Measurements from ENCODE around the gene SFSWAP. TPM values are rescaled to one million over a fixed set of nuclear protein-coding genes. Genes with fewer than 3 reads are reported as not detected.

The SFSWAP gene
- total RNA-seq, 2 donors from 2014 or later, result 58.5 to 61.5 TPM

DNA sequence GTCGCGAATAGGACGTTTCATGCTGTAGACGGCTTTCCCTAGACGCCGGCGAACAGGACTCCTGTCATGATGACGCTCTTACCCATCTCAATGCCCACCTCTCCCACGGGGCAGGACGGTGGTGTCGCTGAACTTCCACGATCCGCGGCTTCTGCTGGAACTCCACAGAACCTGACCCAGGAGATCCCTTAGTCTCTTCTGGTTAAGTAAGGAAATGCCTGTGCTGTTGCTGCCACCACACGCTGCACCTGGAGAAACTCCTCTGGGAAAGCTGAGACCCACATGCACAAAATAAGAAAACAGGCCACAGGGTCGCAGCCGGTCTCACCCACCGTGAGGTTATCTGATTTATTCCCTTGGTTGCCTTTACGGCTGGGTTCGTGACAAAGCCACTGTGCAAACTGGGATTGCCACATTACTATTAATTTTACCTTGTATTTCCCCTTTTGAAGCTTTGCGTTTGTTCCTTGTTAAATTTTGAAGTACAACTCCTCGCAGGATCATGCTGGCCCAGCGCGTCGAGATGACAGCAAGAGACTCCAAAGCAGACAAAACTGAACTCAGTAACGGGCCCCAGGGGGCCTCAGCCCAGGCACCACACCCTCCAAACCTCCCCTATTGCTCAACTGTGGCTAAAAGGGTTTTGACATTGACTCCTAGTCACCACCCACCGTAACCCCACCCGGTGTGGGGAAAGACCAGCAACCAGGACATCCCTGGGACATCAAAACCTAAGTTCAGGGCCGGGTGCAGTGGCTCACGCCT is 108.1 kb downstream of the SFSWAP start:
- no peaks in the 10 kb centered on the region for H3K36me3 Mint-ChIP-seq (ENCODE audit: insufficient read depth in 2 of 2)
- no peak for ATAC-seq (replicated peaks in 1 of 2)

DNA sequence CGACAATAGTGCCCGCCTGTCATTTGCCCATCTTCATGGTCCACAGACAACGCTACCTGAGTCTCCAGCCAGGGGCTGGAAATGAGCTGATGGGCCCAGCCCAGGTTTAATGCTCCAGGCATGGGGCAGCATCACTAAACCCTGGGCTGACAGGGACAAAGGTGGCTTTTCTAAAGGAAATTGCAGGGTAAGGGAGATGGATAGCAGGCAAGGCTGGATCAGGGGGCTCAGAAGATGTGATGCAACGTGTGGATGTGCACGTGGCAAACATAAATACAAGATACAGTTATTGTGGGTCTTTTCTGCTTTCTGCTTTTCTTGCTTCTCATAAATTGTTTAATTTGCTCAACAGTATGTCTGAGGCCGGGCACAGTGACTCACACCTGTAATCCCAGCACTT is 113.6 kb downstream of the SFSWAP start:
- Mint-ChIP-seq H3K36me3 (ENCODE audit: insufficient read depth in 2 of 2) (no peaks in the 10 kb centered on the region), H3K27me3 (ENCODE audit: low read depth) (peaks cover 26% of the 10 kb centered on the region), H3K4me3 (no peak overlapping the region), H3K27ac (no peak overlapping the region), H3K9me3 (no peaks in the 10 kb centered on the region), H3K4me1 (ENCODE audit: low read depth) (peaks cover 4% of the 10 kb centered on the region)
- DNase-seq, result no peak
- no peak for ATAC-seq (replicated peaks in 1 of 2)

More for the DNA sequence above, 108.1 kb downstream of the SFSWAP start:
- no peaks in the 10 kb centered on the region for H3K9me3 Mint-ChIP-seq
- no peak overlapping the region for H3K27ac Mint-ChIP-seq
- no peak overlapping the region for H3K4me3 Mint-ChIP-seq
- H3K27me3 Mint-ChIP-seq (ENCODE audit: low read depth), result no peaks in the 10 kb centered on the region
- no peaks in the 10 kb centered on the region for H3K4me1 Mint-ChIP-seq (ENCODE audit: low read depth)
- DNase-seq, result no peak

DNA sequence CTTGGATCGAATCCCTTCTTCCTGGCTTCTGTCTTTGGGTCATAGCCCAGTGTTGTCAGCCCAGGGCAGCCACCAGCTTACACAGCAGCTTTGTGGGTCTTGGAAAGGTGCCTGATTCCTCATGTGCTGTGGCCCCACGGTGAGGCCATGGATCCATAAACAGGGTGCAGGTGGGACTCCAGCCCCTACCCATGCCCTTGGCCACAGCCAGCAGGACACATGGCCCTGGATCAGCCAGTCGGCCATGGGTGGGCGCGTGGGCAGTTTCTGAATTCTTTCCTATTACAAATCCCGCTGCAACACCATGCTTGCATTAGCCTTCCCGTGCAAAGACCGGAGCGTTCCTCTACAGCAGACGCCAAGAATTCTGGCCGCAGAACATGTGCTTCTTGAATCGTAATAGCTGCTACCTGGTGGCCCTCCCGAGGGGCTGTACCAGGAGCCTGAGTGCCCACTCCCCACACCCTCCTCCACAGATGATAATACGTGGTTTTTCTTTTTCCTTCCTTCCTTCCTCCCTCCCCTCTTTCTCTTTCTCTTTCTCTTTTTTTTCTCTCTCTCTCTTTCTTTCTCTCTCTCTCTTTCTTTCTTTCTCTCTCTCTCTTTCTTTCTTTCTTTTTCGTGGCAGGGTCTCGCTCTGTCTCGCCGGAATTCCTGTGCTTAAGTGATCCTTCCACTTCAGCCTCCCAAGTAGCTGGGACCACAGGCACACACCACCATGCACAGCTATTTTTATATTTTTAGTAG is 114.4 kb downstream of the SFSWAP start:
- DNase-seq (no peak), ATAC-seq (replicated peaks in 1 of 2) (no peak)
- Mint-ChIP-seq H3K9me3 (no peaks in the 10 kb centered on the region), H3K4me1 (ENCODE audit: low read depth) (peaks cover 6% of the 10 kb centered on the region), H3K4me3 (no peak overlapping the region), H3K27ac (no peak overlapping the region), H3K27me3 (ENCODE audit: low read depth) (peaks cover 29% of the 10 kb centered on the region), H3K36me3 (ENCODE audit: insufficient read depth in 2 of 2) (no peaks in the 10 kb centered on the region)

DNA sequence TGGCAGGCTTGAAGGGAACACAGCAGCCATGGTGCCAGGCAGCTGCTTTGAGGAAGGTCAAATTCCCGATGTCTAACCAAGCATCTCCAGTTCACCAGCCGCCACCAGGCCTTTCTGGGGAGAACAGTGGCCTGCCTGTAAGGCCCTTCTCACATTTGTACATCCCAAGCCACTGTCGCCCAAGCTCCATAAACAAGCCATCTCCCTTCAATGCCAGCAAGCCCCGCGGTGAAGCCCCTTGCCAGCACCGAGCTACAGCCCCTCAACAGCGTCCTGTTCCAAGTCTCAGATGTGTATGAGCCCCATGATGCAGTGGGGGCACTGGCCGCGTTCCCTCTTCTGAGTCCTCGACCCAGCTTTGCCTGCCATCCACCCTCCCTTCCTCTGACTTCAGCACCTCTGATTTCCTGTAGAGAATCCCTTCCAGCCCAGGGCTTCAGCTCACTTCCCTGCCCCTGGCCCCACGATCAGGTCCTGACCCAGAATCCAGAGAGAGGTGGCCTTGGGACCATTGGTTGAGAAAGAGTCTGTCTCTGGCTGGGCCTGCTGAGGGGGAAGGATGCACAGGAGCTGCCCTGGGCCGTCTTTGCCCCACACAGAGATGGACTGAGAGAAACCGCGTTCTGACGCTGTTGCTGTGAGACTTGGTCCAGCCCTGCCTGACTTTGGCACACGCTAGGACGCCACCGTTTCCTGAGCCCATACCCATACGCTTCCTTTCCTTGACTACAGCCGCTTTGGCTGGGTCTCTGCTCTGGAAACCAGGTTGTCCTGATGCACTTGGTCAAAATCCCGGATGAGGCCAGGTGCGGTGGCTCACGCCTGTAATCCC is 115.4 kb downstream of the SFSWAP start:
- no peaks in the 10 kb centered on the region for H3K9me3 Mint-ChIP-seq
- DNase-seq (no peak), ATAC-seq (replicated peaks in 1 of 2) (no peak)
- peaks cover 12% of the 10 kb centered on the region for H3K4me1 Mint-ChIP-seq (ENCODE audit: low read depth)
- H3K27me3 Mint-ChIP-seq (ENCODE audit: low read depth), result peaks cover 35% of the 10 kb centered on the region
- no peaks in the 10 kb centered on the region for H3K36me3 Mint-ChIP-seq (ENCODE audit: insufficient read depth in 2 of 2)
- no peak overlapping the region for H3K27ac Mint-ChIP-seq
- H3K4me3 Mint-ChIP-seq, result no peak overlapping the region

DNA sequence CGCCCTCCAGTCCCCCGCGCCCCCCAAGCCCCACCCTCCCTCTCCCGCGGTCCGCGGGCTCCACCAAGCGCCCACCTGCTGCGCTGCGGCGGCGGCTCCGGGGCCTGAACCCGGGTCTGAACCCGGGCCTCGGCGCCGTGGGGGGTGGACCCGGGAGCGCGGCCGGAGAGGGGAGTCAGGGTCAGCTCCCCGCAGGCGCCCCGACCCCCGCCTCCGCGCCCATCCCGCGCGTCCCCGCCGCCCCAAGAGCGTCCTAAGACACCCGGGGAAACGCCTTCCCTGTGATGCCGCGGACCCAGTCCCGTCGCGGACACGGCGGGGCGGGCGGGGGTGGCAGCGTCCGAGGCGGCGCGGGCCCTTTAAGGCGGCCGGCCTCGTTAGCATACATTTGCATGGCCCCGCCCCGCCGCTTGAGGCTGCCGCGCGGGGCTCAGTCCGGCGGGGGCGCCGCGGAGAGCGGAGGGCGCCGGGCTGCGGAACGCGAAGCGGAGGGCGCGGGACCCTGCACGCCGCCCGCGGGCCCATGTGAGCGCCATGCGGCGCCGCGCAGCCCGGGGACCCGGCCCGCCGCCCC is 117.2 kb downstream of the SFSWAP start, which contains the start of gene MMP17:
Gene MMP17 (plus strand): TSS at position 433 of the 574 bp plus-strand sequence. CDS start 102 bp downstream, at position 535.
- no peaks in the 10 kb centered on the region for H3K36me3 Mint-ChIP-seq (ENCODE audit: insufficient read depth in 2 of 2)
- peaks cover 15% of the 10 kb centered on the region for H3K4me1 Mint-ChIP-seq (ENCODE audit: low read depth)
- no peak within 1 kb of the TSS for H3K27ac Mint-ChIP-seq
- ATAC-seq (replicated peaks in 1 of 2) (peak; percentile 74), DNase-seq (peak; percentile 53 to 57)
- H3K27me3 Mint-ChIP-seq (ENCODE audit: low read depth), result peaks cover 44% of the 10 kb centered on the region
- H3K9me3 Mint-ChIP-seq, result no peaks in the 10 kb centered on the region
- H3K4me3 Mint-ChIP-seq, result peak within 1 kb of the TSS; percentile 76 to 77

DNA sequence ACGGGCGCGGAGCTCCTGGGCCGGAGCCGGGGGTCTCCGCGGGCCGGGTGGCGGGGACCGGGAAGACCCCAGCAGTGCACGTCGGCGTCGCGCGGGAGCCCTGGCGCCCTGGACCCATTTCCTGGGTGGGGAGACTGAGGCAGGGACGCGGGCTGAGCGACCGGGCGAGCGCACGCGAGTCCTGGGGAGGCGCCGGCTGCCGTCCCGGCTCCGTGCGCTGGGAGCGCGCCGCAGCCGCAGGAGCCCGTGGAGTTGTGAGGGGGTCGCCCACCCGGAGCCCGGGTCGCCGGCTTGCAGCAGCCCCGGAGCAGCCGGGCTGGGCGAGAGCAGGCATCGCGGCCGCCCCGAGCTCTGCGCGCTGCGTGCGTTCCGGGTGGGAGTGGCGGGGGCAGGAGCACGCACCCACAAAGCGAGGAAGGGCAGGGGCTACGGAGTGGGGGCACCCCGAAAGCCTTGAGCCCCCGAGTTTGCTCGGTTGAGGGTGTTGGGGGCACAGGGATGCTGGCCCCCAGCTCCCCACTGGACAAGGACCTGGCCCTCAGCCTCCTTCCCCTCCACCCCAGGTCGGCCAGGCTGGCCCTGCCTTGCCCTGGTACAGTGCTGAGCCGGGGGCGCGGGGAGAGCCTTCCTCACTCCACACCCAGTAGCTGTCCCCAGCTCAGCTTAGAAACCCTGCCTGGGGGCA is 117.9 kb downstream of the SFSWAP start:
- H3K27ac Mint-ChIP-seq, result no peak overlapping the region
- peaks cover 15% of the 10 kb centered on the region for H3K4me1 Mint-ChIP-seq (ENCODE audit: low read depth)
- peak overlapping the region; percentile 76 to 77 for H3K4me3 Mint-ChIP-seq
- H3K9me3 Mint-ChIP-seq, result no peaks in the 10 kb centered on the region
- ATAC-seq (replicated peaks in 1 of 2) (peak; percentile 21 to 23), DNase-seq (peak; percentile 23 to 31)
- peaks cover 48% of the 10 kb centered on the region for H3K27me3 Mint-ChIP-seq (ENCODE audit: low read depth)
- H3K36me3 Mint-ChIP-seq (ENCODE audit: insufficient read depth in 2 of 2), result no peaks in the 10 kb centered on the region

DNA sequence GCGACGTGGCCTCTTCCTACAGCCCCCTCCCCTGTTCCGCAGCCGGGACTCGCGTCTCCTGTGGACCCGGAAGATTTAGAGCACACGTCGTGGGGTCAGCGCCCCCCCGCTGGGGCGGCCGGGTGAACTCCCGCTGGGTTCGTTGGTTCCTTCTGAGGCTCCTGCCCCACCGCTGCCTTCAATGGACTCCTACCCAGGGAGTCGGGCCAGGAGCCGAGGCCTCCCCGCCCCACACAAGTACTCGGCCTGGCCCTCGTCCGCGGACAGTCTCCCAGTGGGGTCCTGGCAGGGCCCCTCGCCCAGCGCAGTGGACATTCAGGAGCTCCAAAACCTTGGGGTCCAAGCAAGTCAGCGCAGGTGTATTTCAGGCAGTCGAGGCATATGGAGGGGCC is 118.5 kb downstream of the SFSWAP start:
- DNase-seq (no peak), ATAC-seq (replicated peaks in 1 of 2) (no peak)
- Mint-ChIP-seq H3K9me3 (no peaks in the 10 kb centered on the region), H3K27me3 (ENCODE audit: low read depth) (peaks cover 48% of the 10 kb centered on the region), H3K27ac (no peak overlapping the region), H3K4me3 (peak overlapping the region; percentile 76 to 77), H3K36me3 (ENCODE audit: insufficient read depth in 2 of 2) (no peaks in the 10 kb centered on the region), H3K4me1 (ENCODE audit: low read depth) (peaks cover 15% of the 10 kb centered on the region)

DNA sequence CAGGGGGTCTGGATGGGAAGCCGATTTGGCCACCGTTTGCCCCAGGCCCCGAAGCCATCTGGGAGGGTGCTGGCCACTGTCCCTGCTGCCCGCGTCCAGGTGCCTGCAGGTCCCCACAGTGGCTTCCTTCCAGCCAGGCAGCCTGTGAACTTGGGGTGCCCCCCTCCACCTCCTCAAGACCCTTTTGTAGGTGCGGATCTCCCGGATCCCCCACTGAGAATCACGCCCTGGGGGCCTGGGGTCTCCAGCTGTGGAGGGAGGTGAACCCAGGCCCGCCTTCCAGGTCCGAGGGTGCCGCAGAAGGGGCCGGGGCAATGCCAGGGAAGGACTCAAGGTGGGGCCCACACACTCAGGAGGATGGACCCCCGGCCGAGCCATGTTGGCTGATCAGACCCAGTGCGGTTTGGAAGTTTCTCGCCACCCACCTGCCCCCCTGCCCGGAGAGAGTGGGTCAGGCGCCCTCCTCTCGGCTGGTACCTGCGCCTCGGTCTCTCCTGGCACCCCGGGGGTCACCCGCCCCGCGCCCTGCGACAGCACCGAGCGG is 119.0 kb downstream of the SFSWAP start:
- Mint-ChIP-seq H3K36me3 (ENCODE audit: insufficient read depth in 2 of 2) (no peaks in the 10 kb centered on the region), H3K4me1 (ENCODE audit: low read depth) (peaks cover 15% of the 10 kb centered on the region), H3K27me3 (ENCODE audit: low read depth) (peaks cover 48% of the 10 kb centered on the region), H3K27ac (no peak overlapping the region), H3K9me3 (no peaks in the 10 kb centered on the region), H3K4me3 (peak overlapping the region in 1 of 2 donors; percentile 76)
- peak in 1 of 2 donors; percentile 18 for ATAC-seq (replicated peaks in 1 of 2)
- DNase-seq, result peak in 1 of 2 donors; percentile 4

DNA sequence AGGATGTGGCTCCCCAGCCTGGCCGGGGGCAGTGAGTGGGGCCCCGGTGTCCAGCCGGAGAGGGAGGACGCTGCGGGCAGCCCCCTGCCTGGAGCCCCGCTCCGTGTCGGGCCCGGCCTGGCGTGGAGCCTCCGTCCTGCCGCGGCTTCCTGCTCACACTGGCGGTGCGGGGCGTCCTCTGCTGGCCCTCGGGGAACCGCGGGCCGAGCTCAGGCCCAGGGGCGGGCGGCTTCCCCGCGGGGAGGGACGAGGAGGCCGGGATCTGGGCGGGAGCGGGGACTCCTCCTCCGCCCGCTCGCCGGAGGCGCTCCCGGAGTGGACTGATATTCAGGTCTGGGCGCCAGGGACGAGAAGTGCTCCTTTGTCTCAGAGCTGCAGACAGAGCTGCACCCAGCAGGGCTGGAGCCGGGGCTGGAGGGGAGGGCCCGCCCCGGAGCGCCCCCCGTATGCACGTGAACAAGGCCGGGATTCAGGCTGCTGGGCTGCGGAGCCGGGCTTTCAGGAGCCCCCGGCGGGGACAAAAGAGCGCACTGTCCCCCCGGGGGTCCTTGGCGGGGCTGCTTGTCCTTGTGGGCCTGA is 119.5 kb downstream of the SFSWAP start:
- Mint-ChIP-seq H3K27ac (no peak overlapping the region), H3K9me3 (no peaks in the 10 kb centered on the region), H3K27me3 (ENCODE audit: low read depth) (peaks cover 43% of the 10 kb centered on the region), H3K36me3 (ENCODE audit: insufficient read depth in 2 of 2) (no peaks in the 10 kb centered on the region), H3K4me1 (ENCODE audit: low read depth) (peaks cover 15% of the 10 kb centered on the region), H3K4me3 (peak overlapping the region; percentile 73 to 80)
- DNase-seq, result peak; percentile 59 to 70
- peak; percentile 70 for ATAC-seq (replicated peaks in 1 of 2)

DNA sequence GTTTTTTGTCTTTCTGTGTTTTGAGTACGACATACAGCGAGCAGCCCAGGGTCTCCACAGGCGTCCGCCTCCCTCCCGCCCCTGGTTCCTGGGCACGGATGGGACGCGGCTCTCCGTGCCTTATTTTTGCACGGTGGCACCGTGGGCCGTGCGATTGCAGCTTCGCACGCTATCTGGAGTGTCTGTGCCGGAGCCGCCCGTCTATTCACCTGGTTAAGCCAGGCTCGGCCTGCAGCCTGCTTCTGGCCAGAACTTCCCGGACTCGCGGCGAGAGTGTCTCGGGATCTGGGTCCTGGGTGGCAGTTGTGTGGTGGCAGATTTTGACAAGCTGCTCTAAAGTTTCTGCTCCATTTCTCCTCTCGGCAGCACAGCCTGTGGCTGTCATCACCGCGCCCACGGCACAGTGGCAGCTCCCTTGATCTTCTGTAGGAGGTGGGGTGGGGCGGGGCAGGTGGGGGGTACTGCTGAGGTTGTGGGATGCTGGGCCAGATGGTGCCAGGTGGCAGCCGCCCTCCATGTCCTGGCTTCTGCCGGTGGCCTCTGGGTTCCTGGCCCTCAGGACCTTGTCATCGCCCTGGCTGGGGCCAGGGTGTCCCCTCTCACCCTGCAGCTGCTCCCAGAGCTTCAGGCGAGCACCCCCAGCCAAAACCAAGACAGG is 120.2 kb downstream of the SFSWAP start:
- H3K27me3 Mint-ChIP-seq (ENCODE audit: low read depth), result peaks cover 37% of the 10 kb centered on the region
- peak; percentile 15 to 36 for DNase-seq
- H3K4me3 Mint-ChIP-seq, result peak overlapping the region; percentile 73 to 80
- H3K4me1 Mint-ChIP-seq (ENCODE audit: low read depth), result peaks cover 15% of the 10 kb centered on the region
- H3K36me3 Mint-ChIP-seq (ENCODE audit: insufficient read depth in 2 of 2), result no peaks in the 10 kb centered on the region
- H3K27ac Mint-ChIP-seq, result no peak overlapping the region
- peak; percentile 21 to 37 for ATAC-seq (replicated peaks in 1 of 2)
- no peaks in the 10 kb centered on the region for H3K9me3 Mint-ChIP-seq

DNA sequence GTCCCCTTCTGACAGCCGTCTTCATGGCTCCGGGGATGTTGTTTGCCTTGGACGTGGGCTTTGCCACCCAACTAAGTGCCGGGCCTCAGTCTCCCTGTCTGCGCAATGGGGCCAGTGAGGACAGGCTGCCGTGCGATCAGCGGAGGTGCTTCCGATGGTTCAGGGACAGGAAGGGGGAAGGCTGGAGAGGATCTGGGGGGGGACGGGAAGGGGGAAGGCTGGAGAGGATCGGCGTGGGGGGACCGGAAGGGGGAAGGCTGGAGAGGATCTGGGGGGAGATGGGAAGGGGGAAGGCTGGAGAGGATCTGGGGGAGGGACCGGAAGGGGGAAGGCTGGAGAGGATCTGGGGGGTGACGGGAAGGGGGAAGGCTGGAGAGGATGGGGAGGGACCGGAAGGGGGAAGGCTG is 120.7 kb downstream of the SFSWAP start:
- Mint-ChIP-seq H3K9me3 (no peaks in the 10 kb centered on the region), H3K27me3 (ENCODE audit: low read depth) (peaks cover 32% of the 10 kb centered on the region), H3K36me3 (ENCODE audit: insufficient read depth in 2 of 2) (no peaks in the 10 kb centered on the region), H3K4me1 (ENCODE audit: low read depth) (peaks cover 15% of the 10 kb centered on the region), H3K4me3 (peak overlapping the region; percentile 73 to 80), H3K27ac (no peak overlapping the region)
- DNase-seq, result no peak
- no peak for ATAC-seq (replicated peaks in 1 of 2)

Measured in activated T-cell treated with anti-CD3 and anti-CD28 coated beads, Interleukin-2, amount 50 U/mL, for 72 hours (primary cell).